Chondrocyte (in vitro differentiated cells): ENCODE results near the gene ATG16L2. TPM values are rescaled to one million over a fixed set of nuclear protein-coding genes. Genes with fewer than 3 reads are reported as not detected.

Experiments
- DNase-seq: peaks from one replicate; pipeline ENCODE4 v3.0.0; 2021; ENCODE audit warnings: mixed read lengths, low spot score
- H3K27ac Mint-ChIP-seq: one replicate; pipeline ENCODE4 v1.8.0; 2021; ENCODE audit warnings: mild to moderate bottlenecking, moderate library complexity, mixed read lengths; ENCODE audit not compliant: unreplicated experiment
- H3K27me3 Mint-ChIP-seq: 2 replicates; pipeline ENCODE4 v1.8.0; 2021; ENCODE audit warnings: low read depth, mixed read lengths
- H3K36me3 Mint-ChIP-seq: 2 replicates; pipeline ENCODE4 v1.8.0; 2021; ENCODE audit warnings: low read depth, mixed read lengths
- H3K4me1 Mint-ChIP-seq: 2 replicates; pipeline ENCODE4 v1.8.0; 2021; ENCODE audit warnings: low read depth, mild to moderate bottlenecking, mixed read lengths
- H3K4me3 Mint-ChIP-seq: one replicate; pipeline ENCODE4 v1.8.0; 2021; ENCODE audit warnings: mild to moderate bottlenecking, moderate library complexity, mixed read lengths; ENCODE audit not compliant: unreplicated experiment
- H3K9me3 Mint-ChIP-seq: 2 replicates; pipeline ENCODE4 v1.8.0; 2021; ENCODE audit warnings: low read depth, mixed read lengths
- CTCF ChIP-seq: fragments of 200-600 bp; sonication (generic); IDR thresholded peaks from 2 replicates; pipeline ENCODE4 v1.5.0; 2021; ENCODE audit warnings: antibody characterized with exemption, mild to moderate bottlenecking, moderate library complexity
- total RNA-seq: library from RNA; stranded (reverse); gene quantifications from 3 replicates; pipeline ENCODE4 v1.2.1, GENCODE V29; 2021

ATG16L2 gene
- total RNA-seq, 1 donor from 2014 or later: 9.9 TPM

GRCh38 chr11:72818971-72819370, 4.8 kb downstream of the ATG16L2 start:
- Mint-ChIP-seq H3K36me3 (peaks cover 9% of the 10 kb centered on the region), H3K27me3 (no peaks in the 10 kb centered on the region), H3K9me3 (no peaks in the 10 kb centered on the region), H3K4me3 (no peak overlapping the region), H3K4me1 (peaks cover 25% of the 10 kb centered on the region), H3K27ac (no peak overlapping the region)
- no peak for TF ChIP-seq CTCF
- no peak for DNase-seq

GRCh38 chr11:72820439-72821139, 6.4 kb downstream of the ATG16L2 start:
- no peak for TF ChIP-seq CTCF
- no peaks in the 10 kb centered on the region for H3K27me3 Mint-ChIP-seq
- no peak overlapping the region for H3K27ac Mint-ChIP-seq
- no peaks in the 10 kb centered on the region for H3K9me3 Mint-ChIP-seq
- peaks cover 17% of the 10 kb centered on the region for H3K4me1 Mint-ChIP-seq
- DNase-seq: no peak
- H3K36me3 Mint-ChIP-seq: peaks cover 9% of the 10 kb centered on the region
- H3K4me3 Mint-ChIP-seq: peak overlapping the region; percentile 41

GRCh38 chr11:72821221-72821919, 7.2 kb downstream of the ATG16L2 start:
- H3K27ac Mint-ChIP-seq: no peak overlapping the region
- no peaks in the 10 kb centered on the region for H3K27me3 Mint-ChIP-seq
- H3K4me3 Mint-ChIP-seq: peak overlapping the region; percentile 64
- H3K36me3 Mint-ChIP-seq: peaks cover 9% of the 10 kb centered on the region
- no peak for TF ChIP-seq CTCF
- H3K4me1 Mint-ChIP-seq: peaks cover 12% of the 10 kb centered on the region
- H3K9me3 Mint-ChIP-seq: no peaks in the 10 kb centered on the region
- DNase-seq: no peak

- Mint-ChIP-seq H3K27me3 (no peaks in the 10 kb centered on the region), H3K9me3 (no peaks in the 10 kb centered on the region), H3K36me3 (peaks cover 9% of the 10 kb centered on the region), H3K4me3 (peak overlapping the region; percentile 64), H3K27ac (peak overlapping the region; percentile 78), H3K4me1 (peaks cover 10% of the 10 kb centered on the region)
- peak; percentile 57 for TF ChIP-seq CTCF
- peak; percentile 95 for DNase-seq
These were observed 7.9 kb downstream of the ATG16L2 start for GRCh38 chr11:72821920-72822799.
